ENCODE data around the gene TBPL1. TPM values are rescaled to one million over a fixed set of nuclear protein-coding genes. Genes with fewer than 3 reads are reported as not detected.

The TBPL1 gene
- total RNA-seq, 1 donor, result 14.1 TPM

- Histone ChIP-seq H3K27ac (ENCODE audit: low read depth, low read length) (no peak overlapping the region), H3K36me3 (ENCODE audit: insufficient read depth, low read length) (no peaks in the 10 kb centered on the region), H3K79me2 (ENCODE audit: insufficient read depth, low read length) (peaks cover 67% of the 10 kb centered on the region), H3K4me1 (ENCODE audit: insufficient read depth, low read length) (peaks cover 20% of the 10 kb centered on the region), H4K20me1 (ENCODE audit: insufficient read depth, low read length) (peaks cover 39% of the 10 kb centered on the region), H3K27me3 (ENCODE audit: insufficient read depth, low read length) (no peaks in the 10 kb centered on the region), H3K4me3 (ENCODE audit: insufficient read depth, low read length) (peak overlapping the region; percentile 83), H3K9me3 (ENCODE audit: low read depth, low read length) (no peaks in the 10 kb centered on the region), H3K4me2 (ENCODE audit: insufficient read depth, low read length) (peak overlapping the region; percentile 97), H2AFZ (ENCODE audit: low read length) (no peak overlapping the region)
- no peak for DNase-seq (ENCODE audit: insufficient read length, low spot score, missing footprints)
- no peak for TF ChIP-seq CTCF (IDR thresholded peaks at IDR 0.05; ENCODE audit: extremely low read depth, low read depth, low read length)
Observed at GRCh38 chr6:133954657-133955576, 1.9 kb downstream of the TBPL1 start.

- H3K27me3 ChIP-seq (ENCODE audit: insufficient read depth, low read length), result no peaks in the 10 kb centered on the region
- H3K36me3 ChIP-seq (ENCODE audit: insufficient read depth, low read length), result no peaks in the 10 kb centered on the region
- H3K4me2 ChIP-seq (ENCODE audit: insufficient read depth, low read length), result no peak overlapping the region
- peaks cover 45% of the 10 kb centered on the region for H4K20me1 ChIP-seq (ENCODE audit: insufficient read depth, low read length)
- DNase-seq (ENCODE audit: insufficient read length, low spot score, missing footprints), result no peak
- H3K9me3 ChIP-seq (ENCODE audit: low read depth, low read length), result no peaks in the 10 kb centered on the region
- H3K27ac ChIP-seq (ENCODE audit: low read depth, low read length), result no peak overlapping the region
- H3K79me2 ChIP-seq (ENCODE audit: insufficient read depth, low read length), result peaks cover 76% of the 10 kb centered on the region
- H2AFZ ChIP-seq (ENCODE audit: low read length), result no peak overlapping the region
- TF ChIP-seq CTCF (IDR thresholded peaks at IDR 0.05; ENCODE audit: extremely low read depth, low read depth, low read length), result no peak
- H3K4me3 ChIP-seq (ENCODE audit: insufficient read depth, low read length), result no peak overlapping the region
- peaks cover 20% of the 10 kb centered on the region for H3K4me1 ChIP-seq (ENCODE audit: insufficient read depth, low read length)
Observed at GRCh38 chr6:133955582-133956415, 2.8 kb downstream of the TBPL1 start.

- Histone ChIP-seq H2AFZ (ENCODE audit: low read length) (no peak overlapping the region), H3K79me2 (ENCODE audit: insufficient read depth, low read length) (peaks cover 84% of the 10 kb centered on the region), H4K20me1 (ENCODE audit: insufficient read depth, low read length) (peaks cover 52% of the 10 kb centered on the region), H3K4me1 (ENCODE audit: insufficient read depth, low read length) (peaks cover 14% of the 10 kb centered on the region), H3K4me3 (ENCODE audit: insufficient read depth, low read length) (no peak overlapping the region), H3K9me3 (ENCODE audit: low read depth, low read length) (no peaks in the 10 kb centered on the region), H3K27me3 (ENCODE audit: insufficient read depth, low read length) (no peaks in the 10 kb centered on the region), H3K36me3 (ENCODE audit: insufficient read depth, low read length) (no peaks in the 10 kb centered on the region), H3K27ac (ENCODE audit: low read depth, low read length) (no peak overlapping the region), H3K4me2 (ENCODE audit: insufficient read depth, low read length) (no peak overlapping the region)
- no peak for TF ChIP-seq CTCF (IDR thresholded peaks at IDR 0.05; ENCODE audit: extremely low read depth, low read depth, low read length)
- DNase-seq (ENCODE audit: insufficient read length, low spot score, missing footprints), result no peak
Observed at GRCh38 chr6:133956416-133957049, 3.5 kb downstream of the TBPL1 start.

Measured in osteoblast (primary cell).